GM23248 (cell line): ENCODE results near the gene TMEM202. TPM values are rescaled to one million over a fixed set of nuclear protein-coding genes. Genes with fewer than 3 reads are reported as not detected.

Experiments
- DNase-seq: peaks from one replicate; pipeline ENCODE4 v3.0.0-alpha.2; 2015
- H2AFZ ChIP-seq: fragments of 200-600 bp; sonication (generic); 2 replicates; pipeline ENCODE4 v1.6.1; 2016; ENCODE audit warnings: antibody characterized with exemption
- H3F3A ChIP-seq: fragments of 200-600 bp; sonication (generic); 2 replicates; pipeline ENCODE4 v1.6.1; 2016; ENCODE audit warnings: mild to moderate bottlenecking, antibody characterized with exemption, mixed run types; ENCODE audit not compliant: insufficient read depth
- H3K27ac ChIP-seq: fragments of 200-600 bp; sonication (generic); 2 replicates; pipeline ENCODE4 v1.5.1; 2016; ENCODE audit warnings: mild to moderate bottlenecking
- H3K27me3 ChIP-seq: fragments of 200-600 bp; sonication (generic); replicated peaks from 2 replicates; pipeline ENCODE4 v1.6.1; 2016; ENCODE audit warnings: mild to moderate bottlenecking; ENCODE audit not compliant: insufficient read depth
- H3K36me3 ChIP-seq: fragments of 200-600 bp; sonication (generic); 2 replicates; pipeline ENCODE4 v1.6.1; 2016; ENCODE audit warnings: low read depth, mild to moderate bottlenecking
- H3K4me1 ChIP-seq: fragments of 200-600 bp; sonication (generic); 2 replicates; pipeline ENCODE4 v1.6.1; 2016; ENCODE audit warnings: mild to moderate bottlenecking; ENCODE audit not compliant: insufficient read depth
- H3K4me2 ChIP-seq: fragments of 200-600 bp; sonication (generic); one replicate; pipeline ENCODE4 v1.6.1; 2016; ENCODE audit warnings: mild to moderate bottlenecking; ENCODE audit not compliant: unreplicated experiment
- H3K4me3 ChIP-seq: fragments of 200-600 bp; sonication (generic); 2 replicates; pipeline ENCODE4 v1.5.1; 2016; ENCODE audit warnings: mild to moderate bottlenecking
- H3K79me2 ChIP-seq: fragments of 200-600 bp; sonication (generic); 2 replicates; pipeline ENCODE4 v1.6.1; 2016; ENCODE audit warnings: mild to moderate bottlenecking; ENCODE audit not compliant: insufficient read depth
- H3K9ac ChIP-seq: fragments of 200-600 bp; sonication (generic); 2 replicates; pipeline ENCODE4 v1.6.1; 2016; ENCODE audit warnings: mild to moderate bottlenecking
- H3K9me2 ChIP-seq: fragments of 200-600 bp; sonication (generic); 2 replicates; pipeline ENCODE4 v1.6.1; 2016; ENCODE audit warnings: mixed run types, mild to moderate bottlenecking, moderate library complexity; ENCODE audit not compliant: insufficient read depth
- H3K9me3 ChIP-seq: fragments of 200-600 bp; sonication (generic); one replicate; pipeline ENCODE4 v1.6.1; 2017; ENCODE audit warnings: low read depth
- H4K20me1 ChIP-seq: fragments of 200-600 bp; sonication (generic); 2 replicates; pipeline ENCODE4 v1.6.0; 2016; ENCODE audit not compliant: insufficient read depth
- EZH2 ChIP-seq: fragments of 200-600 bp; sonication (generic); IDR thresholded peaks from 2 replicates; pipeline ENCODE4 v1.6.1; 2018; ENCODE audit warnings: antibody characterized with exemption, mild to moderate bottlenecking; ENCODE audit not compliant: insufficient read depth, poor library complexity, severe bottlenecking
- EZH2phosphoT487 ChIP-seq: fragments of 200-600 bp; sonication (generic); IDR thresholded peaks from 2 replicates; pipeline ENCODE4 v1.6.1; 2018; ENCODE audit warnings: antibody characterized with exemption, moderate library complexity, mild to moderate bottlenecking, low read depth; ENCODE audit not compliant: insufficient read depth
- WGBS, 2 experiments: methylation state at CpG; one replicate each; pipeline ENCODE4 v1.1.6; 2015 to 2017; ENCODE audit warnings: low lambda C conversion rate in 2 of 2, low coverage in 1 of 2; ENCODE audit errors: missing lambda C conversion rate in 2 of 2; 5-methylcytosine and 5-hydroxymethylcytosine counted together
- in situ Hi-C: fragments of 300-500 bp; cut with MboI; formaldehyde crosslinking; loops from 2 replicates; pipeline ENCODE4 v1.15.0; 2020
- polyA plus RNA-seq: library from polyadenylated mRNA; unstranded; fragments of >200 nt; fragmentation: Nextera tagmentation; extraction: Ambion mirVana; gene quantifications from 2 replicates; pipeline ENCODE4 v1.2.1, GENCODE V29; 2016
- total RNA-seq: library from RNA; depleted of rRNA; stranded (reverse); fragments of >200 nt; shearing (Covaris generic); gene quantifications from 2 replicates; pipeline ENCODE4 v1.2.3, GENCODE V29; 2014; rRNA removed

Gene TMEM202, protein sequence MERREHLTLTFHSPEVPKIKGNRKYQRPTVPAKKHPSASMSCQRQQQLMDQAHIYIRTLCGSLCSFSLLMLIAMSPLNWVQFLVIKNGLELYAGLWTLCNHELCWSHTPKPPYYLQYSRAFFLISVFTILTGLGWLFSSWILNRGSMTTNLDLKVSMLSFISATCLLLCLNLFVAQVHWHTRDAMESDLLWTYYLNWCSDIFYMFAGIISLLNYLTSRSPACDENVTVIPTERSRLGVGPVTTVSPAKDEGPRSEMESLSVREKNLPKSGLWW
- total RNA-seq (not detected in 2 replicates), polyA plus RNA-seq (not detected in 2 replicates)

DNA sequence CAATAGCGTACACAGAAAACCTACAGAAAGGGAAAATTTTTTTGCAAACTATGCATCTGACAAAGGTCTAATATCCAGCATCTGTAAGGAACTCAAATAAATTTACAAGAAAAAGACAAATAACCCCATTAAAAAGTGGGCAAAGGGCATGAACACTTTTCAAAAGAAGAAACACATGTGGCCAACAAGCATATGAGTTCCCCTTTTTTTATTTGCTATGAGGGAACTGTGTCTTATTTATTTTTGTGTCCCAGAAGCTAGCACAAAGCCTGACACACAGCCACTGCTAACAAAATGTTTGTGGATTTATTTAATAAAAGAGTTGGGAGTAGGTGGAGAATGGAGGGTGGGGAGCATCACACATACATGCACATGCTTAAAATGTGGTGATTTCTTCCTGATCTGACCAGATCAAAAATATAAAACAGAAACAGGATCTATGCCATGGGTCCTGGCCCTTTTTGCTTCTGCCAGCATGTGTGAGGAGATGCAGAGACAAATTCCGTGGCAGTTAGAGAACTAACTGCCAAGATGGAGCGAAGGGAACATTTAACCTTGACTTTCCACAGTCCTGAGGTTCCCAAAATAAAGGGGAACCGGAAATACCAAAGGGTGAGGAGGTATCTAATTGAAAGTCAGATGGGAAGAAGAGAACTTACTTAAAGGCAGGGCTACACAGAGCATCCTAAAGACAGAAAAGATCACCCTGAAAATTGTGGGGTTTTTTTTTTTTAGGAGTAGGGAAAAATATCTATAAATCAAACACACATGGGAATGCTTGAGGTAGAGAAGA, at the start of gene TMEM202:
Gene TMEM202, plus strand, starts transcription at position 510 of the 793 bp plus-strand sequence. Its CDS starts 22 bp downstream, at position 532.
- Histone ChIP-seq H3K27me3 (peaks cover 58% of the 10 kb centered on the region), H3K4me1 (no peaks in the 10 kb centered on the region), H4K20me1 (no peaks in the 10 kb centered on the region), H3K9me2 (no peaks in the 10 kb centered on the region), H3K4me3 (no peak within 1 kb of the TSS), H3K9ac (no peak within 1 kb of the TSS), H3K27ac (no peak within 1 kb of the TSS), H3K4me2 (no peak within 1 kb of the TSS), H3K36me3 (no peaks in the 10 kb centered on the region), H2AFZ (no peak within 1 kb of the TSS), H3K9me3 (no peaks in the 10 kb centered on the region), H3K79me2 (no peaks in the 10 kb centered on the region), H3F3A (no peaks in the 10 kb centered on the region)
- in situ Hi-C loops = no loop called here
- DNase-seq = no peak
- WGBS, 2 experiments = 46 to 48% methylated on average over 4 of the region's 4 CpGs
- no peak for TF ChIP-seq EZH2
- TF ChIP-seq EZH2phosphoT487 = no peak

DNA sequence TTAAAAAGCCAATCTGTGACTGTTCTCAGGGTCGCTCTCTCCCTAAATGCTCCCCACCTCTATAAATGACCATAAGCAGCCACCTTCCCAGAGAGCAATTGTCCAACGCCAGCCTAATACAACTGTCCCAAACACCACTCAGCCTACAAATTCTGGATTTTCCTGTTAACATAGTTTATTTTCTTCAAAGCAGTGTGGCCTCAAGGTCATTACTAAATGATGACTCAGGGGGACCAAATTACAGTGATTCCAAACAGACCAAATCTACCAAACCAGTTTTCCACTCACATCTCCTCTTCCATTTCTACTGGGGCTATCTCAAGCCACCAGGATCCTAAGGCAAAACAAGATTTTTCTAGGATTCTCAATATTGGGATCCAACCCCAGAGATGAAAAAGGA, 44.8 kb upstream of the TMEM202 start:
- Histone ChIP-seq H3K4me1 (peaks cover 13% of the 10 kb centered on the region), H3K4me3 (no peak overlapping the region), H3K27me3 (no peaks in the 10 kb centered on the region), H3K4me2 (no peak overlapping the region), H3K27ac (no peak overlapping the region), H3K79me2 (peaks cover 19% of the 10 kb centered on the region), H3K9me3 (no peaks in the 10 kb centered on the region), H3K9me2 (no peaks in the 10 kb centered on the region), H3F3A (peaks cover 13% of the 10 kb centered on the region), H3K9ac (no peak overlapping the region), H3K36me3 (peaks cover 13% of the 10 kb centered on the region; the same call in 1 of the 2 replicates), H2AFZ (no peak overlapping the region), H4K20me1 (no peaks in the 10 kb centered on the region)
- TF ChIP-seq EZH2phosphoT487 (no peak), EZH2 (no peak)
- WGBS, 2 experiments = 81 to 87% methylated on average over 2 of the region's 2 CpGs
- in situ Hi-C loops = no loop called here
- peak; percentile 54 for DNase-seq

DNA sequence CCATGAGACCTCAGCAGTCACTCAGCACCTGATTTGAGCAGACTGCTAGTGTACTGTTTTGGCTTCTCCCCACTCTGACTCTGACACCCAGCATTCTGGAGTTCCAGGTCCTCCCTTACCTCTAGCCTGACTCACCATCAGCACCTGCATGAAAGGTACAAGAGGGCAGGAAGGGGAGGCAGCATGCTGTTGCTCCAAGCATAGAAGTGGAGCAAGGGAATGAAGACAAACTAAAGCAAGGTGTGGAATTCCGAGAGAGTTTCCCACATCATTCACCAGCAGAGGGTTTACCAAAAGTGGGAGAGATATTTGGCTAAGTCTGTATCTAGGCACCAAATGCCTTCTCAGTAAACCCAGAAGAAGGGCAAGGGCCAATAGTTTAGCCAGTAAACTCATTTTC, 43.6 kb upstream of the TMEM202 start:
- TF ChIP-seq EZH2 = no peak
- TF ChIP-seq EZH2phosphoT487 = no peak
- Histone ChIP-seq H3K4me2 (no peak overlapping the region), H3K4me3 (no peak overlapping the region), H2AFZ (no peak overlapping the region), H3K9me2 (no peaks in the 10 kb centered on the region), H3F3A (peaks cover 23% of the 10 kb centered on the region), H4K20me1 (no peaks in the 10 kb centered on the region), H3K27ac (no peak overlapping the region), H3K9me3 (no peaks in the 10 kb centered on the region), H3K27me3 (no peaks in the 10 kb centered on the region), H3K36me3 (peaks cover 13% of the 10 kb centered on the region; the same call in 1 of the 2 replicates), H3K4me1 (peaks cover 26% of the 10 kb centered on the region), H3K9ac (no peak overlapping the region), H3K79me2 (peaks cover 19% of the 10 kb centered on the region)
- WGBS, 2 experiments = 100% methylated on average over 1 of the region's 1 CpG
- in situ Hi-C loops = no loop called here
- no peak for DNase-seq

DNA sequence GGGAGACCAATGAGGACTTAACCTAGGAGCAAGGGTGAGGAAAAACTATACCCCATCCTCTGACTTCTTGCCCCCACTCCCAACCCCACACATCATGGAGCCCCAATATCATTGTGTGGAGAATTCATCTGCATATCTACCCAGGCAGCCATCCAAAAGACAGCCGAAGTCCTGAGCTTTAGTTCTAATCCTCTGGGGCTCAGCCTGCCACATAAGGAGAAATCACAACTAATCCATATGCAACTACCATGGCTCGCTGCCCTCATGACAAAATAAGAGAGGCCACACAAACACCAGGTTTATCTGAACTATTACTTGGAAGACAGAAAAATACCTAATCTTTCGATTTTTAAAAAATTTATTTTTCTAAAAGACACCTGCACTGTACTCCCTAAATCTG, 40.0 kb upstream of the TMEM202 start:
- H4K20me1 ChIP-seq = no peaks in the 10 kb centered on the region
- H3K9me3 ChIP-seq = no peaks in the 10 kb centered on the region
- peaks cover 52% of the 10 kb centered on the region for H3K79me2 ChIP-seq
- in situ Hi-C loops = no loop called here
- H3K4me2 ChIP-seq = peak overlapping the region; percentile 69
- TF ChIP-seq EZH2phosphoT487 (no peak), EZH2 (no peak)
- H3K4me3 ChIP-seq = peak overlapping the region; percentile 46
- H3F3A ChIP-seq = peaks cover 30% of the 10 kb centered on the region
- peak overlapping the region; percentile 75 for H3K27ac ChIP-seq
- H3K9ac ChIP-seq = peak overlapping the region; percentile 51; the same call in 1 of the 2 replicates
- no peaks in the 10 kb centered on the region for H3K36me3 ChIP-seq
- 79 to 83% methylated on average over 3 of the region's 3 CpGs for WGBS, 2 experiments
- peaks cover 23% of the 10 kb centered on the region for H3K4me1 ChIP-seq
- DNase-seq = peak; percentile 6
- H3K9me2 ChIP-seq = no peaks in the 10 kb centered on the region
- H2AFZ ChIP-seq = no peak overlapping the region
- no peaks in the 10 kb centered on the region for H3K27me3 ChIP-seq
